ENCODE data around the gene COL23A1. TPM values are rescaled to one million over a fixed set of nuclear protein-coding genes. Genes with fewer than 3 reads are reported as not detected.

The COL23A1 gene
- total RNA-seq, 4 donors from 2014 or later = 7.9 to 20.4 (median 12.0) TPM

DNA sequence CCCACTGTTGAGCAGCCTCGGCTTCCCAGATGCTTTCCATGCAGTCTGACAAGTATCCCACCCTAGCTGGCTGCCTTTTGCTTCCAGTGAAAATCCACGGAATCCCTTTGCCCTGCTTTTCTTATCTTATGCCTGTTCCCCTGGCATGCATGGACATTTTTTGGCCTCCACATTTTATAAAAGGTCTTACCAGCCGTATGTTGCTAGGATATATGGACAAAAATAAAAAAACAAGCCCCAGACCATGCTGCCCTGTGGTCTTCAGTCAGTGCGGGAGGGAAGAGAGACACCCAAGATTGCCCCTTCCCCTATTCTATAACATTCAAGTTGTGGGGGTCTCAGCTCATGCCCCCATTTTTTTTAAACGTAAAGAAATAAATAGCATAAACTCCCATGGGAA, 129.6 kb downstream of the COL23A1 start:
- Histone ChIP-seq H3K27me3 (no peaks in the 10 kb centered on the region), H3K4me3 (no peak overlapping the region), H3K9me3 (no peaks in the 10 kb centered on the region), H3K27ac (no peak overlapping the region), H3K4me1 (peaks cover 0 to 8% (median 0%) of the 10 kb centered on the region in 4 donors), H3K36me3 (no peaks in the 10 kb centered on the region)
- no peak for TF ChIP-seq POLR2A (IDR thresholded peaks at IDR 0.05)
- TF ChIP-seq, protein P1, sequence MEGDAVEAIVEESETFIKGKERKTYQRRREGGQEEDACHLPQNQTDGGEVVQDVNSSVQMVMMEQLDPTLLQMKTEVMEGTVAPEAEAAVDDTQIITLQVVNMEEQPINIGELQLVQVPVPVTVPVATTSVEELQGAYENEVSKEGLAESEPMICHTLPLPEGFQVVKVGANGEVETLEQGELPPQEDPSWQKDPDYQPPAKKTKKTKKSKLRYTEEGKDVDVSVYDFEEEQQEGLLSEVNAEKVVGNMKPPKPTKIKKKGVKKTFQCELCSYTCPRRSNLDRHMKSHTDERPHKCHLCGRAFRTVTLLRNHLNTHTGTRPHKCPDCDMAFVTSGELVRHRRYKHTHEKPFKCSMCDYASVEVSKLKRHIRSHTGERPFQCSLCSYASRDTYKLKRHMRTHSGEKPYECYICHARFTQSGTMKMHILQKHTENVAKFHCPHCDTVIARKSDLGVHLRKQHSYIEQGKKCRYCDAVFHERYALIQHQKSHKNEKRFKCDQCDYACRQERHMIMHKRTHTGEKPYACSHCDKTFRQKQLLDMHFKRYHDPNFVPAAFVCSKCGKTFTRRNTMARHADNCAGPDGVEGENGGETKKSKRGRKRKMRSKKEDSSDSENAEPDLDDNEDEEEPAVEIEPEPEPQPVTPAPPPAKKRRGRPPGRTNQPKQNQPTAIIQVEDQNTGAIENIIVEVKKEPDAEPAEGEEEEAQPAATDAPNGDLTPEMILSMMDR (IDR thresholded peaks at IDR 0.05) = no peak
- TF ChIP-seq EP300 (IDR thresholded peaks at IDR 0.05) = no peak
- DNase-seq (ENCODE audit: low spot score in 2 of 2) = no peak
- WGBS, 2 donors = 59 to 60% methylated on average over 5 of the region's 5 CpGs

DNA sequence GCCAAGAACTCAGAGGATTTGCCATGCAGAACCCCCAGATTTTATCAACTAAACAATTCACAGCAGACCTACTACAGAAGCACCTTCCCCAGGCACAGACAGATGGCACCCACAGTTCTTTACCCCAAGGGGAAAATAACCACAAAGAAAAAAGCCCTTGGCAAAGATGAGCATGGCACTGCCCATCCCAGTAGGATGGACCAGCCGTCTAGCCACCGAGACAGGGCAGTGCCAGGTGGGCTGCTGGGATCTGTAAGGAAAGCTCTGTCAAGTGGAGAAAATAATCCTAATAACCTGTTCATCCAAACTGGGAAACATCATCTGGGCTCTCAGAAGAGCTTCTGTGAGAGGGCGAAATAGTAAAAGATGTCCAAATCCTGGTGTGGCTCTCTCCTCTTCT, 130.0 kb downstream of the COL23A1 start:
- 97 to 98% methylated on average over 3 of the region's 3 CpGs for WGBS, 2 donors
- Histone ChIP-seq H3K36me3 (no peaks in the 10 kb centered on the region), H3K9me3 (no peaks in the 10 kb centered on the region), H3K4me1 (peaks cover 0 to 8% (median 0%) of the 10 kb centered on the region in 4 donors), H3K27me3 (no peaks in the 10 kb centered on the region), H3K4me3 (no peak overlapping the region), H3K27ac (no peak overlapping the region)
- DNase-seq (ENCODE audit: low spot score in 2 of 2) = no peak
- no peak for TF ChIP-seq EP300 (IDR thresholded peaks at IDR 0.05)
- TF ChIP-seq POLR2A (IDR thresholded peaks at IDR 0.05) = no peak

DNA sequence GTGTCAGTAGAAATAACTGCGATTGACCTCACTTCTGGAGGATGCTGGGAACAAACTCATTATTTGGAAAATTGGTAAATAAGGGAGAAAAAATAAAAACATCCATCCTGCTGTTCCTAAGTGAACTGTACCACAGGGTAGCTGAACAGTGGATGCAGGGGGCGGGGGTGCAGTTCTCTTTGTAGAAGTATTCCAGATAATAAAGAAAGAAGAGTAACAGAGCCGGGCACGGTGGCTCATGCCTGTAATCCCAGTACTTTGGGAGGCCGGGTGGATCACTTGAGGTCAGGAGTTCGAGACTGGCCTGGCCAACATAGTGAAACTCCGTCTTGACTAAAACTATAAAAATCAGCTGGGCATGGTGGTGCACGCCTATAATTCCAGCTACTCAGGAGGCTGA, 132.1 kb downstream of the COL23A1 start:
- no peaks in the 10 kb centered on the region for H3K9me3 ChIP-seq
- H3K36me3 ChIP-seq = no peaks in the 10 kb centered on the region
- H3K4me3 ChIP-seq = no peak overlapping the region
- TF ChIP-seq, protein P1 (IDR thresholded peaks at IDR 0.05) = no peak
- TF ChIP-seq POLR2A (IDR thresholded peaks at IDR 0.05) = no peak
- no peak for TF ChIP-seq EP300 (IDR thresholded peaks at IDR 0.05)
- DNase-seq (ENCODE audit: low spot score in 2 of 2) = no peak
- H3K27ac ChIP-seq = no peak overlapping the region
- 86% methylated on average over 8 of the region's 8 CpGs for WGBS, 2 donors
- peaks cover 0 to 8% (median 0%) of the 10 kb centered on the region in 4 donors for H3K4me1 ChIP-seq
- no peaks in the 10 kb centered on the region for H3K27me3 ChIP-seq

DNA sequence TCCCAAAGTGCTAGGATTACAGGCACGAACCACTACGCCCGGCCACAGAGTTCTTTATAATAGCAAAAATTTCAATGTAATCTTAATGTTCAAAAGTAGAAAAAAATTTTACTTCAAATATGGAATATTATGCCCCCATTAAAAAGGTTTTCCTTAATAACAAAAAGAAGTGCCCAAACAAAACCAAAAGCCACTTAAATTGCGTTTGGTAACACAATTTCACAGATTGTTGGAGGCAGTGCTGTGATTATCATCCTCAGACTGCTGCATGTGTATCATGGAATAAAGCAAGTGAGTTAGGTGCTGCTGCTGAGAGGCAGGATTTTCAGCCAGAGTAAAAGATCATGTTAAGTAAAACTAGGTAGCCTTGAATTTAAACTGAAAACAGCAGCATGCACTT, 132.7 kb downstream of the COL23A1 start:
- WGBS, 2 donors = 93 to 98% methylated on average over 4 of the region's 4 CpGs
- TF ChIP-seq EP300 (IDR thresholded peaks at IDR 0.05) (no peak), POLR2A (IDR thresholded peaks at IDR 0.05) (no peak)
- TF ChIP-seq, protein P1 (IDR thresholded peaks at IDR 0.05) = no peak
- H3K4me1 ChIP-seq = peaks cover 0 to 8% (median 0%) of the 10 kb centered on the region in 4 donors
- no peaks in the 10 kb centered on the region for H3K27me3 ChIP-seq
- no peaks in the 10 kb centered on the region for H3K36me3 ChIP-seq
- DNase-seq (ENCODE audit: low spot score in 2 of 2) = no peak
- no peaks in the 10 kb centered on the region for H3K9me3 ChIP-seq
- H3K27ac ChIP-seq = no peak overlapping the region
- H3K4me3 ChIP-seq = no peak overlapping the region

DNA sequence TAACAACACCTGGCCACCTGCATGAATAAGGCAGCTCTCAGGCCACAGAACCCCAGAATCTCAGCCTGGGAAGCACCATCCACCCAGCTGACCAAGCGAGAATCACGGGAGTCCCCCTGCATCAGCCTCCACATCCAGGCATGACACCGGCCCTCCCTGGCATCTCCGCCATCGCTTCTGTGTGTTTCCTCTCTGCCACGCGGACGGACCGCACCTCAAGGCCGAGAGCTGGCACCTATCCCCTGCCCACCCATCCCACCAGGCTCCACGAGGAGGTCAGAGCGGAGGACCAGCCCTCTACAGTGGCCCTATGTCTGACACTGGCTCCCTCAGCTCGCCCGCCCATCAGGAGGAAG, 134.7 kb downstream of the COL23A1 start:
- no peak for DNase-seq (ENCODE audit: low spot score in 2 of 2)
- H3K9me3 ChIP-seq = no peaks in the 10 kb centered on the region
- H3K4me3 ChIP-seq = no peak overlapping the region
- WGBS, 2 donors = 86 to 94% methylated on average over 13 to 14 of the region's 14 CpGs
- no peaks in the 10 kb centered on the region for H3K27me3 ChIP-seq
- H3K36me3 ChIP-seq = no peaks in the 10 kb centered on the region
- TF ChIP-seq POLR2A (IDR thresholded peaks at IDR 0.05) (no peak), EP300 (IDR thresholded peaks at IDR 0.05) (no peak)
- TF ChIP-seq, protein P1 (IDR thresholded peaks at IDR 0.05) = no peak
- no peaks in the 10 kb centered on the region for H3K4me1 ChIP-seq
- H3K27ac ChIP-seq = no peak overlapping the region

All from tibial nerve (tissue), 4 donors.